Epithelial cell of proximal tubule (primary cell): ENCODE measurements around the gene OR5D14. TPM values are rescaled to one million over a fixed set of nuclear protein-coding genes. Genes with fewer than 3 reads are reported as not detected.

ENCODE experiments used
- DNase-seq: peaks from one replicate; pipeline ENCODE4 v3.0.0-alpha.2; 2011; ENCODE audit warnings: low read depth
- H3K4me3 ChIP-seq: 2 replicates; pipeline ENCODE4 v1.5.1; 2011; ENCODE audit warnings: low read depth, mild to moderate bottlenecking, low read length
- CTCF ChIP-seq: conservative IDR thresholded peaks from 2 replicates; pipeline ENCODE4 v1.5.1; 2012; ENCODE audit warnings: low read depth, mild to moderate bottlenecking, low read length
- total RNA-seq: library from RNA; depleted of rRNA; stranded (reverse); fragments of >200 nt; gene quantifications from 2 replicates; pipeline ENCODE4 v1.2.3, GENCODE V29; 2015

Gene OR5D14
- total RNA-seq, 1 donor from 2014 or later, result not detected

GRCh38 chr11:55826919-55827318 is 31.6 kb downstream of the OR5D14 start, which contains the start of gene OR5L2:
Gene OR5L2 (plus strand): TSS chr11:55827219. CDS start chr11:55827219, 0 bp downstream.
- TF ChIP-seq CTCF, result no peak
- H3K4me3 ChIP-seq, result no peak within 1 kb of the TSS
- no peak for DNase-seq

GRCh38 chr11:55838452-55838851 is 43.1 kb downstream of the OR5D14 start, which contains the start of gene OR5D16:
Gene OR5D16 (plus strand): TSS chr11:55838752. CDS start chr11:55838752, 0 bp downstream.
- TF ChIP-seq CTCF, result no peak
- no peak within 1 kb of the TSS for H3K4me3 ChIP-seq
- no peak for DNase-seq

Other genes with a start within 250 kb of the OR5D14 start
- gene OR4C15, start 241.1 kb upstream of the OR5D14 start, total RNA-seq, result not detected in 2 replicates
- gene OR4C16, start 223.4 kb upstream of the OR5D14 start, total RNA-seq, result not detected in 2 replicates
- gene OR4C11, start 187.9 kb upstream of the OR5D14 start, total RNA-seq, result not detected in 2 replicates
- gene OR4P4, start 160.4 kb upstream of the OR5D14 start, total RNA-seq, result not detected in 2 replicates
- gene OR4S2, start 147.2 kb upstream of the OR5D14 start, total RNA-seq, result not detected in 2 replicates
- gene OR4C6, start 133.4 kb upstream of the OR5D14 start, total RNA-seq, result not detected in 2 replicates
- gene OR5D13, start 22.1 kb upstream of the OR5D14 start, total RNA-seq, result not detected in 2 replicates
- gene OR5L1, start 15.8 kb downstream of the OR5D14 start, total RNA-seq, result not detected in 2 replicates
- gene OR5D18, start 24.1 kb downstream of the OR5D14 start, total RNA-seq, result not detected in 2 replicates
- not detected in 2 replicates for gene OR5L2, start 31.7 kb downstream of the OR5D14 start, total RNA-seq
- not detected in 2 replicates for gene OR5D16, start 43.2 kb downstream of the OR5D14 start, total RNA-seq
- not detected in 2 replicates for gene TRIM51, start 87.7 kb downstream of the OR5D14 start, total RNA-seq
- gene OR5W2, start 119.0 kb downstream of the OR5D14 start, total RNA-seq, result not detected in 2 replicates
- gene OR5I1, start 140.8 kb downstream of the OR5D14 start, total RNA-seq, result not detected in 2 replicates
- gene OR10AG1, start 174.4 kb downstream of the OR5D14 start, total RNA-seq, result not detected in 2 replicates
- not detected in 2 replicates for gene OR5F1, start 199.1 kb downstream of the OR5D14 start, total RNA-seq
- gene OR5AS1, start 232.1 kb downstream of the OR5D14 start, total RNA-seq, result not detected in 2 replicates